Motor neuron (in vitro differentiated cells): Measurements from ENCODE around the gene GJC2. TPM values are rescaled to one million over a fixed set of nuclear protein-coding genes. Genes with fewer than 3 reads are reported as not detected.

Source experiments
- ATAC-seq, 8 experiments: fragments of 200-7000 bp; cut with Tn5 transposase; replicated peaks in 6 of 8; 2 replicates each; pipeline ENCODE4 v1.8.0; 2021; ENCODE audit warnings: mild to moderate bottlenecking in 8 of 8, moderate library complexity in 8 of 8
- H3K27ac ChIP-seq, 2 donors: fragments of 250-450 bp; sonication (Bioruptor Pico); 2 replicates each; pipeline ENCODE4 v1.9.0; 2021; ENCODE audit warnings: antibody characterized with exemption in 2 of 2, mild to moderate bottlenecking in 2 of 2, moderate library complexity in 1 of 2
- H3K4me1 ChIP-seq, 2 donors: fragments of 250-450 bp; sonication (Bioruptor Pico); replicated peaks in 1 of 2; 2 replicates each; pipeline ENCODE4 v1.6.1; 2021; ENCODE audit warnings: antibody characterized with exemption in 2 of 2, mild to moderate bottlenecking in 2 of 2, moderate library complexity in 1 of 2
- H3K4me3 ChIP-seq, 5 donors: fragments of 250-450 bp; sonication (Bioruptor Pico); 2 replicates each; pipeline ENCODE4 v1.9.0; 2021; ENCODE audit warnings: antibody characterized with exemption in 5 of 5, mild to moderate bottlenecking in 5 of 5, moderate library complexity in 4 of 5
- WGBS, 10 experiments: fragments of 450-650 bp; shearing (Covaris generic); methylation state at CpG; one replicate each; pipeline ENCODE4 v1.0.0; 2022; 5-methylcytosine and 5-hydroxymethylcytosine counted together
- in situ Hi-C, 9 experiments: fragments of 400-800 bp; cut with MboI; loops; one replicate each; pipeline ENCODE4 v1.15.0; 2021; ENCODE audit warnings: low sequenced_read_pairs in 9 of 9, low pct_unique_long_range_greater_than_20kb in 2 of 9; ENCODE audit not compliant: unreplicated experiment in 9 of 9
- total RNA-seq, 8 experiments: library from RNA; unstranded; fragments of 300-600 nt; gene quantifications; 2 replicates each; pipeline versions ENCODE4 v1.2.3 to v1.2.4, GENCODE V29; 2022

GJC2 gene
- total RNA-seq, 8 experiments from 2014 or later, result 0.71 to 1.6 (median 0.86) TPM

- ATAC-seq, result no peak
- Histone ChIP-seq H3K4me3 (no peak overlapping the region), H3K4me1 (peaks cover 22 to 33% of the 10 kb centered on the region in 2 donors), H3K27ac (no peak overlapping the region)
- in situ Hi-C loops, result no loop called here
- WGBS, 10 experiments, result 74 to 82% (median 78%) methylated on average over 2 to 8 of the region's 19 CpGs; no CpG with 5 or more reads in 6 of the 10 experiments
These were observed 59.3 kb downstream of the GJC2 start for GRCh38 chr1:228208831-228209551.

Other genes starting within 250 kb of the GJC2 start
- 1 to 10 TPM in 4 of 8 experiments, under 1 TPM in 4; 0.28 to 4.9 (median 0.98) TPM for gene WNT9A, start 202.0 kb upstream of the GJC2 start, total RNA-seq
- gene WNT3A, start 142.9 kb upstream of the GJC2 start, total RNA-seq, result 1 to 10 TPM in 1 of 8 experiments, under 1 TPM in 6, not detected in 1; 0.05 to 1.3 (median 0.17) TPM
- gene ARF1, start 67.2 kb upstream of the GJC2 start, total RNA-seq, result 100 to 1,000 TPM; 255 to 597 (median 339) TPM
- gene C1orf35, start 46.6 kb upstream of the GJC2 start, total RNA-seq, result 100 to 1,000 TPM in 1 of 8 experiments, 10 to 100 TPM in 6, 1 to 10 TPM in 1; 8.1 to 126 (median 19.9) TPM
- 100 to 1,000 TPM in 3 of 8 experiments, 10 to 100 TPM in 5; 60.7 to 175 (median 87.2) TPM for gene MRPL55, start 40.6 kb upstream of the GJC2 start, total RNA-seq
- 100 to 1,000 TPM; 187 to 466 (median 319) TPM for gene GUK1, start 9.7 kb upstream of the GJC2 start, total RNA-seq
- gene IBA57, start 15.9 kb downstream of the GJC2 start, total RNA-seq, result 1 to 10 TPM; 2.8 to 6.0 (median 4.2) TPM
- gene OBSCN, start 58.1 kb downstream of the GJC2 start, total RNA-seq, result 10 to 100 TPM in 6 of 8 experiments, 1 to 10 TPM in 2; 2.7 to 38.5 (median 16.2) TPM